AML-193 (cell line): ENCODE data around the gene EHBP1L1.

ENCODE experiments used
- DNase-seq, 2 experiments: peaks; one replicate each; lab custom pipeline; 2025; lab: John Stamatoyannopoulos, UW

Gene EHBP1L1

GRCh38 chr11:65546217-65546958 is 29.5 kb upstream of the EHBP1L1 start:
- peak; percentile 67 to 69 for DNase-seq

- DNase-seq = no peak
These were observed 28.3 kb upstream of the EHBP1L1 start for GRCh38 chr11:65547446-65548125.

GRCh38 chr11:65548395-65548794 is 27.5 kb upstream of the EHBP1L1 start:
- DNase-seq = no peak

DNA sequence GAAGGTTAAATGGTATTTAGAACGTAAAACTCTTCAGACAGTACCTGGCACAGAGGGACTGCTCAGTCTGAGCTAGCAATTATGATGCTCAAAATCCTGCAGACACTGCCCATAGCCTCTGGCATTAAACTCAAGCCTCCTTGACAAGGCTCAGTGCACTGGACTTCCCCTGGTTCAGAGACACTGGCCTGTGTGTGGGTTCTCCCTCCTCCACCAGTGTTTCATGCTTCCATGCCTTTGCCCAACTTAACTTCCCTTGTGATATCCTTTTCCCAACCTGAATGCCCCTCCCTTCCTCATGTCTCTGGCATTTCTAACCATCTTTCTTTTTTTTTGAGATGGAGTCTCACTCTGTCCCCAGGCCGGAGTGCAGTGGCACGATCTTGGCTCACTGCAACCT is 26.8 kb upstream of the EHBP1L1 start:
- DNase-seq = no peak

GRCh38 chr11:65551572-65552387 is 24.1 kb upstream of the EHBP1L1 start:
- DNase-seq = peak; percentile 31 to 35

GRCh38 chr11:65552388-65552951 is 23.4 kb upstream of the EHBP1L1 start:
- DNase-seq = no peak

DNA sequence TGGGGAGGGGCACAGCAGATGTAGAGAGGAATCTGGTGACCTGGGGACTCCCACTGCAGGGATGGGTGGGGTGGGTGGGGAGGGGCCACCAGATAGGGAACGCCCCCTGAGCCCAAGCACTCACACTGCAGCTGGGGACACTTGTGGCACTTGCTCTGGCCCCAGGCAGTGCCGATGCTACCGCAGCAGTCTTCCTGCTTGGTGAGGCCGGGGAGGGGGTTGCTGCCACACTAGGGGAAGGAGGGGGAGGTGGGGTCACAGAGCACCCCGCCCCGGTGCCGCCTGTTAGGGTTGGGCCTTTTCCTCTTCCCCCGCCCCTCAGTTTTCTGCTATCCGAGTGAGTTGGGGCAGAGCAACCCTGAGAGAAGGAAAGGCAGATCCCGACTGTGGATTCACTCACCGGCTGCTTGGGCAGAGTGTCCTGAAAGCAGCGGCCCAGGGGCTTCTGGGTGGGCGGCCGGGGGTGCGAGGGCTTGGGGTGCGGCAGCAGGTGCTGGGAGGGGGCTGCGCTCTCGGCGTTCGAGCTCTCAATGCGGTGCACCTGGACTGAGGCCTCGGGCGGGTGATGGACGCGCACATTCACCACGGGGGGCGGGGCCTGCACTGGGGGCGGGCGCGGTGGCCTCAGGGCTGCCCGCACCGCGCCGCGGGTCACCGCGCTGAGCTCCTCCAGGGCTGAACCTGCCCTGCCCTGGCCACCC is 22.4 kb upstream of the EHBP1L1 start:
- DNase-seq = peak; percentile 78 to 90

- no peak for DNase-seq
These were observed 21.6 kb upstream of the EHBP1L1 start for GRCh38 chr11:65554057-65554818.

DNA sequence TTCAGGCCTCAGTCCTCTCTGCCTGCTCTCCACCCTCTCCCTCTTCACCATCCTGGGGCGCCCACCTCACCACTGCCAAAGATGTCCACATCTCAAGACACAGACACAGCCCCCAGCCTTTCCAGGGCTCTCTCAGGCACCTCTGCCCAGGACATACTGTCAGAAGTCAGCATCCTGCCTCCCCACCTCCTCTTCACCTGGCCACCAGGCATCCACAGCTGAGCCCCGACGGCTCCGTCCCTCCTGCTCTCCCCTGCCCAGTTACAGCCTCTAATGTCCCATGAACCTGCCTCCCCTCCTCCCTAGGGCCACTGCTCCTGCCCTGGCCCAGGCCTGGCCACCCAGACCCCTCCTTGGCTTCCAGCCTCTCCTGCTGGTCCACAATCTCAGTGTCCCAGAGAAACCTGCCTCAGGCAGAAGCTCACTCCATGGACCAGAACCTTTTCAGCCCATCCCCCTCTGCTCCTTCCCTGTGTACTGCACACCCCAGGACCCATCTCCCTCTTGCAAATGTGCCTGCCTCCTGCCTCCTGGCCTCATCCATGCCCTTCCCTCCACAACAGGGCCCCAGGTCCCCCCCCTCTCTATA is 20.9 kb upstream of the EHBP1L1 start:
- no peak for DNase-seq

- DNase-seq = peak; percentile 22 to 57
These were observed 20.1 kb upstream of the EHBP1L1 start for GRCh38 chr11:65555693-65556231.

DNA sequence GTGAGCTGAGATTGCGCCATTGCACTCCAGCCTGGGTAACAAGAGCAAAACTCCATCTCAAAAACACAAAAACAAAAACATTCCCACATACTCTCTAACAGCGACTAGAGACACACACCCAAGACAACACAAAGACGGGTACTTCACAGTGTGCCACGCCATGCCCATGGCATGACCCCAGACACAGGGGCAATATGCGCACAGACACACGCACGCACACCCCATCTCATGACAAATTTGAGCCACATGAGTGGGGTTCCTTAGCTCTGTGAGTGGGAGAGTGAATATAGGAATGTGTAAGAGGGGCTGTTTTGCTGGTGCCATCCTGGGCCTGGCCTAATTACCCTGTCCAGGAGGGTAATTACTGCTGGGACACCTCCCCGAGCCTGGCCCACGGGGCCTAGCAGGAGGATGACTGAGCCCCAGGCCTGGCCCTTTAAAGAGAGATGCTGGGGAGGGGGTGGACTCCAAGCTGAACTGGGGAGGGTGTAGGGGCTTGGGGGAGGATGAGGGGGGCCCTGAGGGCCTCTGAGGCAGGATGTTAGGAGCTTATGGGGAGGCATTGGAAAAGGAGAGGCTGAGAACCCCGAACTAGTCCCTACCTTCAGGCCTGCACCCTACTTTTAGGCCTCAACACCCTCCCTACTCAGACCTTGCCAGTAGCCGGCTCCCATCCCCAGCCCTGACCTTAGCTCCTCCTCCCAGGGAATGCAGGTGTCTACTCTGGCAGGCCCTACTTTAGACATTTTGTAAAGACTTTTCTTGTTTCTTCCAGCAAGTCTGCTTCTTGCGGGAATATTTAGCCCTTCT is 19.2 kb upstream of the EHBP1L1 start:
- no peak for DNase-seq

- no peak for DNase-seq
These were observed 18.4 kb upstream of the EHBP1L1 start for GRCh38 chr11:65557280-65558001.

DNA sequence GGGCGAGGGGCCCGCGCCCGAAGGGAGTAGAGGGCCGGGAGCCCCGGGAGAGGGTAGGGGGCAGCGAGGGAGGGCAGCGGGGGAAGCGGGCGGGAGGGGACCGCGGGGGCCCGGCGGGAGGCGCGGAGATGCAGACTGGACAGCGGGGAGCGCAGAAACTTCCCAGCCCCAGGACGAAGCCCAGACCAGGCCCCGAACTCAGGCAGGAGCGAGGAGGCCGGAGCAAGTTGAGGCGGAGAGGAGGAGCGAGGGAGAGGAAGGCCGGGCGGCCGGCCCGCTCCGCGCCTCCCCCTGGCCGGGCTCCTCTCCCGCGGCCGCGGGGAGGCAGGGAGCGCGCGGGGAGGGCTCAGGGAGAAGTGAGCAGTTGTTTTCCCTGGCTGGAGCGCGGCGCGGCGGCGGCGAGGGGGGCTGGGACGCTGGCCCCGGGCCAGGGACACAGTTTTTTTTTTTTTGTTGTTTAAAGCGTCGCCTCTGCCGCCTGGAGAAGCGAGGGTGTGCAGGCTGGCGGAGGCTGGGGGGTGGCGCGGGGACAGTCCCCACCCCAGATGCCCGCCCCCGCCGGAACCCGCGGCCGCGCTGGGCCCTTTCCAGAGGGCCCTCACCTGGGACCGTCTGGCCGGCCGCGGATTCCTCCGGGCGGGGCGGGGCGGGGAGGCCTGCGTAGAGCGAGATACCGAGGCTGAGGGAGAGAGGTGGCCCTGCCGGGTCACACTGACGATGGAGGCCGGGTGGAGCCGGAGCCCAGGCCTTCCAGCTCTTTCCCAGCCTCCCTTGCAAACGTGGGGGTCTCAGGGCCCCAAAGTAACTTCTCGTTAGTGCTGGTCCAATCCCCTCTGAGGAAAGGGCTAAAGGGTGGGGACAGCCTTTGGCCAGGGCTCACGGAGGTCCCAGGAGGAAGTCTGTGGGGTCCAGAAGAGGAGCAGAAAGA is 17.6 kb upstream of the EHBP1L1 start, which contains the start of gene LTBP3:
Gene LTBP3, minus strand, starts transcription at position 358 of the 928 bp plus-strand sequence. CDS start 400 bp downstream, outside the sequence.
- DNase-seq = peak; percentile 26 to 34

DNA sequence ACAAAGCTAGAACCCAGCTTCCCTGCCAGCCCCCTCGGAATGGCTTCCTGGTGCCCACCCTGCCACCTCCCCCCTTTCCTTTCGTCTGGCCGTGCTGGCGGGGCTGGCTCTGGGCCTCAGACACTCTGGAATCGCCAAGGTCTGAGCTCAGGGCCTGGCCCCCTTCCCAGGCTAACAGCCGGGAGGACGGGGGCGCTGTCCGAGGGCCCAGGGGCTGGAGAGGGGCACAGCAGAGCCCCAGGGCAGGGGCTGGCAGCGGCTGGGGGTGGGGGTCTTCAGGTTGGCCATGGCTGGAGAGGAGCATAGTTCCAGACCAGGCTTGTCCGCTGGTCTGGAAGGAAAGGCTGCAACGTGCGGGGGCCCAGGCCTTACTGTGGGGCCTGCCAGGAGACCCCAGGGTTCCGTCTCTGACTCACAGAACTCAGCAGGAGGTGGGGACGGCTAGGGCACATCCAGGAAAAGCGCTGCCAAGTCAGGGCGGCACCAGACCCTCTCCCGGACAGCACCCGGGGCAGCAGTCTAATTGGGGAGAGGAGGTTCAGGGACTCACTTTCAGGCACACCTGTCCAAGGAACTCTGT is 16.8 kb upstream of the EHBP1L1 start:
- DNase-seq = no peak

DNA sequence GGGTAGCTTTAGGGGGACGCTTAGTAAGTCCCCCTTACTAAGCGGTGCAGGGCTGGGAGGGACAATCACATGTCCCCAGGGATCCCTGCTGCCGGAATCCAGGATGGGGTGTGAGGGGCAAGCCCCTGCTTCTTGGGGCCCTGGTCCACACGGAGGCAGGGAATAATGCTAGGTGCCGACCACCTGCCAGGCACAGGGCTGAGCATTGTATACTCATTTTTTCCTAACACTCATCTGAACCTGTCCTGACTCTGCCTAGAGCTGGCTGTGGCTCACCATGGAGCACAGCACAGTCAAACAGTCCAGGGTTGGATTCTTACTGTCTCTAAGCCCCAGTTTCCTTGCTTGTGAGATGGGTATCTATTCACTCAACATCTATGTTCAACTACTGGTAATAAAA is 16.3 kb upstream of the EHBP1L1 start:
- DNase-seq = no peak

DNA sequence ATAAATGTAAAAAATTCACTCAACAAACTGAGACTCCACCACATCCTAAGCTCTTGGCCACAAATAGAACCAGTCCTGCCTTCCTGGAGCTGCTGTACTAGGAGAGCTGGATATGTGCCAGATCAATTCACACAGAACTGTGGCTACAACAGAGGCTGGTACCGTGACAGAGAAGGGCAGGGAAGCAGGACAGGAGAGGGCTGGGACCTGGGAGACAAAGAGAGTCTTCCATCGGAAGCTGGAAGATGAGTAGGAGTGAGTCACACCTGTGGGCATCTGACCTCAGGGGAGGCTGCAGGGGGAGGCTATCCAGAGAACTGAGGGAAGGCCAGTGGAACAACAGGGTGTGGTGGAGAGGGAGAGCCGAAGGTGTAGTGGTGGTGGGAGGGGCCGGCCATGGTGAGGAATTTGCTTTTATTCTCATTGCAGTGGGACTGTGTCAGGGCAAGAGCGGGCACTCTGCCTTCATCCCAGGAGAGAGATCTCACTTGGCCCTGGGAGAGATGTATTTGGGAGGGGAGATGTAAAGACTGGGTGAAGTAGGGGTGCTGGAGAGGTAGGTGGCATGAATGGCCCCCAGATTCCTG is 15.8 kb upstream of the EHBP1L1 start:
- DNase-seq = no peak
